Left ventricle myocardium inferior (tissue), 1 donor: ENCODE results near the gene PTPRN2. TPM values are rescaled to one million over a fixed set of nuclear protein-coding genes. Genes with fewer than 3 reads are reported as not detected.

Source experiments
- DNase-seq: peaks from one replicate; pipeline ENCODE4 v3.0.0-alpha.2; 2020
- H3K27ac ChIP-seq: fragments of 200-600 bp; replicated peaks from 2 replicates; pipeline ENCODE4 v1.8.0; 2021
- H3K27me3 ChIP-seq: fragments of 200-600 bp; 2 replicates; pipeline ENCODE4 v1.8.0; 2021; ENCODE audit warnings: low read depth
- H3K36me3 ChIP-seq: fragments of 200-600 bp; 2 replicates; pipeline ENCODE4 v1.8.0; 2021
- H3K4me1 ChIP-seq: fragments of 200-600 bp; 2 replicates; pipeline ENCODE4 v1.8.0; 2021
- H3K4me3 ChIP-seq: fragments of 200-600 bp; 2 replicates; pipeline ENCODE4 v1.8.0; 2021; ENCODE audit warnings: mild to moderate bottlenecking, moderate library complexity
- H3K9me3 ChIP-seq: fragments of 200-600 bp; replicated peaks from 2 replicates; pipeline ENCODE4 v1.8.0; 2021
- CTCF ChIP-seq: fragments of 200-600 bp; IDR thresholded peaks from 2 replicates; pipeline ENCODE4 v1.8.0; 2021; ENCODE audit warnings: antibody characterized with exemption, mild to moderate bottlenecking, borderline replicate concordance
- intact Hi-C: fragments of 100-400 bp; cut with micrococcal nuclease; formaldehyde crosslinking; loops from one replicate; pipeline ENCODE4 v1.11.0; 2022
- total RNA-seq: library from RNA; stranded (reverse); fragmentation: NEBNext Ultra II Directional; extraction: Animal tissue kit (Norgen Biotek cat#: 25700); gene quantifications from one replicate; pipeline ENCODE4 v1.2.1, GENCODE V29; 2021
- donor health status: DM: no; HTN: yes; CAD: no; lungs with severe emphysema.

Gene PTPRN2
- total RNA-seq, 1 donor from 2014 or later, result 1.3 TPM

- Histone ChIP-seq H3K27me3 (peaks cover 95% of the 10 kb centered on the region), H3K9me3 (no peaks in the 10 kb centered on the region), H3K36me3 (no peaks in the 10 kb centered on the region), H3K4me3 (no peak overlapping the region), H3K27ac (no peak overlapping the region), H3K4me1 (no peaks in the 10 kb centered on the region)
- intact Hi-C loops, result no loop called here
- no peak for TF ChIP-seq CTCF
- DNase-seq, result no peak
Measured at GRCh38 chr7:157676001-157676400, 911.6 kb downstream of the PTPRN2 start.

GRCh38 chr7:157675427-157675927 lies 912.1 kb downstream of the PTPRN2 start:
- no peak for TF ChIP-seq CTCF
- H3K9me3 ChIP-seq, result no peaks in the 10 kb centered on the region
- no peaks in the 10 kb centered on the region for H3K4me1 ChIP-seq
- intact Hi-C loops, result no loop called here
- H3K27me3 ChIP-seq, result peaks cover 95% of the 10 kb centered on the region
- DNase-seq, result no peak
- H3K4me3 ChIP-seq, result no peak overlapping the region
- no peaks in the 10 kb centered on the region for H3K36me3 ChIP-seq
- H3K27ac ChIP-seq, result no peak overlapping the region

GRCh38 chr7:157674715-157675426 lies 912.8 kb downstream of the PTPRN2 start:
- DNase-seq, result no peak
- H3K4me3 ChIP-seq, result no peak overlapping the region
- H3K27ac ChIP-seq, result no peak overlapping the region
- H3K9me3 ChIP-seq, result no peaks in the 10 kb centered on the region
- H3K27me3 ChIP-seq, result peaks cover 95% of the 10 kb centered on the region
- no peaks in the 10 kb centered on the region for H3K36me3 ChIP-seq
- TF ChIP-seq CTCF, result no peak
- intact Hi-C loops, result no loop called here
- H3K4me1 ChIP-seq, result no peaks in the 10 kb centered on the region

GRCh38 chr7:157674027-157674714 lies 913.5 kb downstream of the PTPRN2 start:
- Histone ChIP-seq H3K4me3 (no peak overlapping the region), H3K27ac (no peak overlapping the region), H3K36me3 (no peaks in the 10 kb centered on the region), H3K27me3 (peaks cover 95% of the 10 kb centered on the region), H3K4me1 (no peaks in the 10 kb centered on the region), H3K9me3 (no peaks in the 10 kb centered on the region)
- no peak for TF ChIP-seq CTCF
- no peak for DNase-seq
- intact Hi-C loops, result no loop called here

GRCh38 chr7:157673573-157673972 lies 914.0 kb downstream of the PTPRN2 start:
- Histone ChIP-seq H3K27me3 (peaks cover 96% of the 10 kb centered on the region), H3K27ac (no peak overlapping the region), H3K36me3 (no peaks in the 10 kb centered on the region), H3K4me3 (no peak overlapping the region), H3K4me1 (no peaks in the 10 kb centered on the region), H3K9me3 (no peaks in the 10 kb centered on the region)
- intact Hi-C loops, result no loop called here
- DNase-seq, result no peak
- TF ChIP-seq CTCF, result no peak
